Mucosa of stomach (tissue), 1 donor: ENCODE measurements around the gene RBP4.

Experiments
- H3K27me3 ChIP-seq: one replicate; pipeline ENCODE4 v1.7.0; 2013; ENCODE audit warnings: mild to moderate bottlenecking, low read length; ENCODE audit not compliant: control insufficient read depth, insufficient read depth
- H3K36me3 ChIP-seq: one replicate; pipeline ENCODE4 v1.7.0; 2013; ENCODE audit warnings: low read length; ENCODE audit not compliant: control insufficient read depth, insufficient read depth
- H3K4me1 ChIP-seq: one replicate; pipeline ENCODE4 v1.7.0; 2013; ENCODE audit warnings: mild to moderate bottlenecking, low read length; ENCODE audit not compliant: control insufficient read depth, insufficient read depth
- H3K4me3 ChIP-seq: one replicate; pipeline ENCODE4 v1.7.0; 2013; ENCODE audit warnings: low read length
- H3K9ac ChIP-seq: one replicate; pipeline ENCODE4 v1.7.0; 2013; ENCODE audit warnings: mild to moderate bottlenecking, low read length, moderate library complexity
- H3K9me3 ChIP-seq: one replicate; pipeline ENCODE4 v1.7.0; 2013; ENCODE audit warnings: mild to moderate bottlenecking, low read length, moderate library complexity; ENCODE audit not compliant: control insufficient read depth
- donor health status: Pancreatic carcinoma.

Gene RBP4

DNA sequence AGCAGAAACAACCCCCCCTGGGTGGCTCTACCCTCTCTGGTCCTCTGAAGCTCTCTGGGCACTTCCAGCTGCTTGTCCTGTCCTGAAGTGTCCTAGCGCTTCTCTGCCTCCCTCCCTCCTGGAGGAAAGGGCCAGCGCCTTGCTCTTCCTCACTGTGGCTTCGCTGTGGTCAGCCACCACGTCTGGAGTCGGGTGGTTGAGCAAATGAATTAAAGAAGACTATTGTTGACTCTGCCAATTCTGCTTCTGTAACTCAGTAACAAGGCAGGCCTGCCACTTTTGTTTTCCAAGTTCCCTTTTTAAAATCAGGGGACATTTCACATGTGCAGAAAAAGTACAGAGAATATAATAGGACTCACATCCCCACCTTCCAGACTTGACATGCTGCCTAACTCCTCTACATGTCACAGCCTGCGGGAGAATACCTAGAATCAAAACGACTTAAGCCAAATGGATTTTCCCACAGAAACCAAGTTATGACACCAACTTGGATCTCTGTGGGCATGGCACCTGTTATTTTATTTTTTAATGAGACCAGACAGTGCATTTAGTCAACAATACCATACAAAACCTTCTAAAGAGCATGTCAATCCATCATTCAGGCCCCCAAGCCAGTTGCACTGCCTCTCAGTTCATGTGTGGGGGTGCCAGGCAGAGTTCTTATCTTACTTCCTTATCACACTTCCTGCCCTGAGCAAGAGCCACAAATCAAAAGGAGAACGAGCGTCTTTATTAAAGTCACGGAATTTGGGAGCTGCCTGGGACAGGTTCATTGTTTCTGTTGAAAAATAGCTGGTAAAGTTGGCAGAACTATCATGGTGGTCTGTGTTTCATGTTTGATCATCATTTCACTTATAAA lies 27.8 kb downstream of the RBP4 start:
- Histone ChIP-seq H3K36me3 (no peaks in the 10 kb centered on the region), H3K4me1 (peaks cover 30% of the 10 kb centered on the region), H3K9me3 (no peaks in the 10 kb centered on the region), H3K4me3 (no peak overlapping the region), H3K9ac (no peak overlapping the region), H3K27me3 (peaks cover 7% of the 10 kb centered on the region)

DNA sequence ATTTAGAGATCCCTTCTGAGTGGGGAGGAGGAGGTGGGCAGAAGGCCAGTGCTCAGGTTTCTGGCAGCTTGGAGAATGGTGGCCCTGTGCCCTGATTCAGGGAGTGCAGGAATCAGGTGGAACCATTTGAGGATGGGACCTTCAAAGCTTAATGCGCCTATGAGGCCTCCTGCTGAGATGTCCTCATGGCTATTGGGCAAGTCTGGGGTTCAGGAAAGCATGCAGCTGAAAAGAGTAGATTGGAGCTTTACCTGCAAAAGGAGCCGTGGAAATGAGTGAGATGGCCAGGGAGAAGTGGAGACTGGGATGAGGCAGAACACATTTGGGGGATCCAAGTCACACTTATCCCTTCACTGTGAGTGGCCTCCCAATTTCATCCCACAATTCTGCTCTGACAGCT lies 28.4 kb downstream of the RBP4 start:
- H3K36me3 ChIP-seq = no peaks in the 10 kb centered on the region
- no peaks in the 10 kb centered on the region for H3K9me3 ChIP-seq
- H3K9ac ChIP-seq = no peak overlapping the region
- no peak overlapping the region for H3K4me3 ChIP-seq
- H3K4me1 ChIP-seq = peaks cover 24% of the 10 kb centered on the region
- H3K27me3 ChIP-seq = peaks cover 14% of the 10 kb centered on the region

DNA sequence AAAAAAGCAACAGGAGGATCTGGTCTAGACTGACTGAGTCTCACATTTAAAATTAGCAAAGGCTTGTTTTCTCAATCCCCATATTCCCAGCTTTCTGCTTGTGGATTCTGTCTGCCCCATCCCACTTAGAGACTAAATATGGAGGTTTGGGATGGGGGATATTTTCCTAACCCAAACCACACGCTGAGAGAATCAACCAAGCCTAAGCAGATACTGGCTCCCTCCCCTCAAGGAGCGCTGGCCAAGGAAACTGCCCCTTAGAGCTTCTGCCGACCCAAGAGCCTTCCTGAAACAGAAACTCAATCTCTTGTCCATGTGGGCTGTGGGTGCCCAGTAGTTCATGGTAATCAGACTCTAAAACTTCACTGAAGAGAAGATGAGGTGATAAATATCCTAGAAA lies 30.7 kb downstream of the RBP4 start:
- Histone ChIP-seq H3K4me1 (peaks cover 24% of the 10 kb centered on the region), H3K9me3 (no peaks in the 10 kb centered on the region), H3K27me3 (peaks cover 30% of the 10 kb centered on the region)

DNA sequence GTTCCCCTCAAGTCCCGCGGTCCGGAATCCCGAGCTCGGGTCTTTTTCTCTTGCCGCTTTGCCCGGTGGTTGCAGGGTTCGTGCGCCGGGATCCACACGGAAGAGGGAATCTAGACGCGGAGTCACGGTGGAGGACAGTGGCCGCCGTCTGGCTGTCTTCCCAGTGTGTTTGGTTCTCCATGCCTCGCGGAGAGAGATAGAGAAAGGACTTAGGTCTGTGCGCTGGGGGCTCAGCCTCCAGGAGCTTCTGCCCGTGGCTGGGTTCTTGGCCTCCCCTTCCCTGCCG lies 33.0 kb downstream of the RBP4 start:
- H3K9ac ChIP-seq = no peak overlapping the region
- peaks cover 13% of the 10 kb centered on the region for H3K4me1 ChIP-seq
- H3K36me3 ChIP-seq = no peaks in the 10 kb centered on the region
- no peaks in the 10 kb centered on the region for H3K9me3 ChIP-seq
- H3K27me3 ChIP-seq = peaks cover 30% of the 10 kb centered on the region
- no peak overlapping the region for H3K4me3 ChIP-seq

More for the DNA sequence above, 30.7 kb downstream of the RBP4 start:
- Histone ChIP-seq H3K4me3 (no peak overlapping the region), H3K9ac (no peak overlapping the region), H3K36me3 (no peaks in the 10 kb centered on the region)

GRCh38 chr10:93567277-93568104 lies 33.5 kb downstream of the RBP4 start:
- H3K4me1 ChIP-seq = peaks cover 8% of the 10 kb centered on the region
- no peaks in the 10 kb centered on the region for H3K9me3 ChIP-seq
- no peaks in the 10 kb centered on the region for H3K36me3 ChIP-seq
- H3K9ac ChIP-seq = no peak overlapping the region
- peaks cover 30% of the 10 kb centered on the region for H3K27me3 ChIP-seq
- H3K4me3 ChIP-seq = no peak overlapping the region

GRCh38 chr10:93566435-93567276 lies 34.4 kb downstream of the RBP4 start, which contains the start of gene FFAR4:
Gene FFAR4, plus strand, starts transcription at chr10:93566665. Its CDS starts 56 bp downstream, at chr10:93566721.
- no peaks in the 10 kb centered on the region for H3K9me3 ChIP-seq
- H3K9ac ChIP-seq = peak within 1 kb of the TSS; percentile 17
- H3K27me3 ChIP-seq = peaks cover 30% of the 10 kb centered on the region
- H3K4me3 ChIP-seq = peak within 1 kb of the TSS; percentile 23
- H3K36me3 ChIP-seq = no peaks in the 10 kb centered on the region
- H3K4me1 ChIP-seq = peaks cover 8% of the 10 kb centered on the region

GRCh38 chr10:93565446-93565845 lies 35.6 kb downstream of the RBP4 start:
- Histone ChIP-seq H3K4me1 (peaks cover 8% of the 10 kb centered on the region), H3K4me3 (no peak overlapping the region), H3K27me3 (peaks cover 30% of the 10 kb centered on the region), H3K36me3 (no peaks in the 10 kb centered on the region), H3K9me3 (no peaks in the 10 kb centered on the region), H3K9ac (no peak overlapping the region)

DNA sequence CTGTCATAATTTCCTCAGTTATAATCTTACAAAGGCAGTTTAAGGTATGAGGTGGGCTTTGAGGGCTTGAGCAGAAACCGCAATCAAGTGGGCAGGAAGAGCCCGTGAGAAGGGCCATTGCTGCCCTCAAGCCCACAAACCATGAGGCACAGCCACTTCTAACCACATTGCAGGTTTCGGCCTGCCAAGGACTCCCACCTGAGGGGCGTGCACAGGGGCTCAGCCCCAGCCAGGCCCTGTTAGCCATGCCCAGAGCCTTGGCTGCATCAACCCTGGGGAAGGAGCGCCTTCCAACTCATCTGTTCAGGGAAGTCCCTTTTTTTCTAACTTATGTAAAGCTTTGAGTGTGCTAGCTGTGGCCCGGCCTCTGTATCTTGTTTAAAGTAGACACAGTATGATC lies 40.5 kb downstream of the RBP4 start:
- Histone ChIP-seq H3K4me1 (no peaks in the 10 kb centered on the region), H3K9ac (no peak overlapping the region), H3K9me3 (no peaks in the 10 kb centered on the region), H3K27me3 (no peaks in the 10 kb centered on the region), H3K36me3 (no peaks in the 10 kb centered on the region), H3K4me3 (no peak overlapping the region)

GRCh38 chr10:93559490-93559889 lies 41.5 kb downstream of the RBP4 start:
- Histone ChIP-seq H3K9me3 (no peaks in the 10 kb centered on the region), H3K4me3 (no peak overlapping the region), H3K4me1 (peaks cover 7% of the 10 kb centered on the region), H3K36me3 (no peaks in the 10 kb centered on the region), H3K9ac (no peak overlapping the region), H3K27me3 (no peaks in the 10 kb centered on the region)

DNA sequence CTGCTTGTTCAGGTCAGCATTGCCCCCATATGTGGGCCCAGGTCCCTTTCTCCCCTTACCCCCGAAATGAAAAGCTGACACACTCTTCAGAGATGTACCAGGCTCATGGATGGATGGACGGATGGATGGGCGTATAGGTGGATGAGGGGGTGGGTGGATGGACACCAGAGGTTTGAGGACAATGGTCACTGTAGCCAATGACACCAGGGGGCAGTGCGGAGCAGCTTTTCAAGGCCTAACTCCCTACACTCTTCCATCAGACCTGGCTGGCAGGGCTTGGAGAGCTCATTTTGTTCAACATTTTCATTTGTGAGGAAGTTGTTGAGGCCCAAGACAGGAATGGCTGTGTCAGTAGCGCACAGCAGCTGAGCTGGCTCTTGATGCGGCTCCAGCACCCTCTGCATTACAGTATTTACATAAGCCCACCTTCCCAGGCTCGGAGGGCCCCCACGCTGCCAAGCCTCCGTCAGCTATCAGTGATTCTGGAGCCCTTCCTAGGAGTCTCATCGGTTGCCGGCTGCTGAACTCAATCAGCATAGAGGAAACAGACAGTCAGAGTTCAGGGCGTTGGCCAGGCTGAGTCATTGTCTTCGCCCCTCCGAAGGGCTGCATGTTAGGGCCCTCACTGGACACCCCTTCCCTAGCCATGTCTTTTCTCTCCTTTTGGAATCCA lies 46.1 kb downstream of the RBP4 start:
- H3K36me3 ChIP-seq = no peaks in the 10 kb centered on the region
- no peaks in the 10 kb centered on the region for H3K9me3 ChIP-seq
- H3K4me3 ChIP-seq = no peak overlapping the region
- H3K27me3 ChIP-seq = no peaks in the 10 kb centered on the region
- peaks cover 17% of the 10 kb centered on the region for H3K4me1 ChIP-seq
- H3K9ac ChIP-seq = no peak overlapping the region

DNA sequence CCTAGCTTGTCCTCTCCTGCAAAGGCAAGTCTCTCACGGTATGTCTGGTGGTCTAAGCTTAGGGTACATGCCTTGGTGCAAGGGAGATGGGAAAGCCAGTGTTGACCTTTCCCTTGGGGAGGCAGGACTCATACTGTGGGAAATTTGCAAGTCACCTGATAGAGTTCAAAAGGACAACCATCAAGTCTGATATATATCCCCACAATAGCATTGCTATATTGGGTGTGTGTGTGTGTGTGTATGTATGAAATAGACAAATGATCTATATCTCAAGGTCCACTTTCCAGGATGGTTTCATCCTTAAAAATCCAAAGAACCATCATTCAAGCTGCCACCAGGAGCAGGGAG lies 46.7 kb downstream of the RBP4 start:
- no peak overlapping the region for H3K4me3 ChIP-seq
- H3K9ac ChIP-seq = no peak overlapping the region
- no peaks in the 10 kb centered on the region for H3K36me3 ChIP-seq
- H3K4me1 ChIP-seq = peaks cover 17% of the 10 kb centered on the region
- H3K27me3 ChIP-seq = no peaks in the 10 kb centered on the region
- H3K9me3 ChIP-seq = no peaks in the 10 kb centered on the region
